Naive thymus-derived CD4-positive, alpha-beta T cell (primary cell): Measurements from ENCODE around the gene HDAC4. TPM values are rescaled to one million over a fixed set of nuclear protein-coding genes. Genes with fewer than 3 reads are reported as not detected.

Experiments
- ATAC-seq: fragments of 150-1000 bp; cut with Tn5 transposase; 2 replicates; pipeline ENCODE4 v1.10.0; 2021; ENCODE audit warnings: mild to moderate bottlenecking, moderate library complexity
- CTCF ChIA-PET: fragments of 350-600 bp; sonication (Branson Sonifier 250); formaldehyde crosslinking; loops from one replicate; lab custom pipeline; 2021; ENCODE audit warnings: antibody characterized with exemption; lab: Charles Lee
- POLR2A ChIA-PET: fragments of 350-600 bp; sonication (Branson Sonifier 250); formaldehyde crosslinking; loops from one replicate; lab custom pipeline; 2021; ENCODE audit warnings: antibody characterized with exemption, inconsistent platforms; lab: Charles Lee
- DNase-seq, 9 donors: peaks; one replicate each; pipeline versions ENCODE4 v3.0.0 to v3.0.0-alpha.2; 2020 to 2022; ENCODE audit warnings: mixed read lengths in 1 of 9
- H3K27ac ChIP-seq: one replicate; pipeline ENCODE4 v1.7.0; 2013; ENCODE audit warnings: mild to moderate bottlenecking, low read depth, low read length, moderate library complexity
- H3K27me3 ChIP-seq, 2 donors: one replicate each; pipeline ENCODE4 v1.7.0; 2013; ENCODE audit warnings: low read length in 2 of 2, mild to moderate bottlenecking in 2 of 2, moderate library complexity in 2 of 2; ENCODE audit not compliant: control insufficient read depth in 2 of 2, insufficient read depth in 2 of 2
- H3K36me3 ChIP-seq, 3 experiments: 1 replicate in 2 of 3; 2 replicates in 1 of 3; pipeline ENCODE4 v1.7.0; 2013; ENCODE audit warnings: low read length in 3 of 3, mild to moderate bottlenecking in 3 of 3, moderate library complexity in 1 of 3; ENCODE audit not compliant: insufficient read depth in 3 of 3, control insufficient read depth in 2 of 3
- H3K4me1 ChIP-seq, 2 donors: one replicate each; pipeline ENCODE4 v1.7.0; 2013; ENCODE audit warnings: low read length in 2 of 2, mild to moderate bottlenecking in 2 of 2, moderate library complexity in 1 of 2; ENCODE audit not compliant: control insufficient read depth in 2 of 2, insufficient read depth in 2 of 2
- H3K4me3 ChIP-seq: 2 replicates; pipeline ENCODE4 v1.7.0; 2013; ENCODE audit warnings: mild to moderate bottlenecking, low read length
- H3K9me3 ChIP-seq, 3 experiments: 1 replicate in 2 of 3; 2 replicates in 1 of 3; pipeline ENCODE4 v1.7.0; 2013; ENCODE audit warnings: low read length in 3 of 3; ENCODE audit not compliant: control insufficient read depth in 2 of 3
- H3K27ac Mint-ChIP-seq, 9 donors: one replicate each; pipeline ENCODE4 v1.8.0; 2020 to 2022; ENCODE audit warnings: mixed read lengths in 9 of 9, mild to moderate bottlenecking in 8 of 9, moderate library complexity in 5 of 9, inconsistent platforms in 2 of 9
- H3K27me3 Mint-ChIP-seq, 5 donors: one replicate each; pipeline ENCODE4 v1.8.0; 2021 to 2022; ENCODE audit warnings: mixed read lengths in 5 of 5, mild to moderate bottlenecking in 1 of 5
- H3K36me3 Mint-ChIP-seq, 5 donors: one replicate each; pipeline ENCODE4 v1.8.0; 2020 to 2022; ENCODE audit warnings: mixed read lengths in 5 of 5, mild to moderate bottlenecking in 3 of 5, inconsistent platforms in 1 of 5
- H3K4me1 Mint-ChIP-seq, 7 donors: one replicate each; pipeline ENCODE4 v1.8.0; 2020 to 2022; ENCODE audit warnings: mixed read lengths in 7 of 7, mild to moderate bottlenecking in 3 of 7, inconsistent platforms in 1 of 7
- H3K4me3 Mint-ChIP-seq, 10 donors: one replicate each; pipeline ENCODE4 v1.8.0; 2020 to 2022; ENCODE audit warnings: mild to moderate bottlenecking in 10 of 10, mixed read lengths in 10 of 10, moderate library complexity in 6 of 10, inconsistent platforms in 2 of 10
- H3K9me3 Mint-ChIP-seq, 11 donors: one replicate each; pipeline ENCODE4 v1.8.0; 2020 to 2022; ENCODE audit warnings: mixed read lengths in 11 of 11, mild to moderate bottlenecking in 4 of 11, inconsistent platforms in 1 of 11, moderate library complexity in 1 of 11
- intact Hi-C, 2 donors: fragments of 100-400 bp; cut with micrococcal nuclease; formaldehyde crosslinking; loops; one replicate each; pipeline ENCODE4 v1.15.1; 2023
- polyA plus RNA-seq, 2 donors: library from polyadenylated mRNA; unstranded; fragments of 300-500 nt; fragmentation: Illumina TruSeq; gene quantifications; one replicate each; pipeline ENCODE4 v1.2.3, GENCODE V29; 2021
- total RNA-seq, 6 experiments: library from RNA in 5 of 6; stranded (reverse) in 5 of 6; gene quantifications; 1 replicate in 5 of 6; 2 replicates in 1 of 6; pipeline ENCODE4 v1.2.3 and lab custom pipeline; 2021 to 2026

HDAC4 gene
- total and polyA plus RNA-seq, 7 experiments from 2014 or later: 7.4 to 101 (median 55.3) TPM

- Mint-ChIP-seq H3K4me3 (no peak overlapping the region), H3K4me1 (peaks cover 0 to 1% (median 0%) of the 10 kb centered on the region in 7 donors), H3K27me3 (no peaks in the 10 kb centered on the region), H3K36me3 (peaks cover 9 to 49% (median 22%) of the 10 kb centered on the region in 5 donors), H3K27ac (no peak overlapping the region), H3K9me3 (peaks cover 0 to 3% (median 0%) of the 10 kb centered on the region in 11 donors)
- peaks cover 0 to 75% (median 13%) of the 10 kb centered on the region in 3 experiments for H3K36me3 ChIP-seq
- intact Hi-C loops: no loop called here
- no peak overlapping the region for H3K27ac ChIP-seq
- ATAC-seq (no peak), DNase-seq (no peak)
- ChIA-PET POLR2A (no interaction called here), CTCF (interaction anchor here (0.6 kb wide), 1 partner anchor 790 kb away, joined by 3 read pairs; no protein-coding TSS in a partner anchor)
- H3K27me3 ChIP-seq: no peaks in the 10 kb centered on the region
- no peak overlapping the region for H3K4me3 ChIP-seq
- peaks cover 0 to 13% (median 0%) of the 10 kb centered on the region in 3 experiments for H3K9me3 ChIP-seq
- no peaks in the 10 kb centered on the region for H3K4me1 ChIP-seq
Measured at GRCh38 chr2:239053801-239054503, 346.9 kb downstream of the HDAC4 start.

DNA sequence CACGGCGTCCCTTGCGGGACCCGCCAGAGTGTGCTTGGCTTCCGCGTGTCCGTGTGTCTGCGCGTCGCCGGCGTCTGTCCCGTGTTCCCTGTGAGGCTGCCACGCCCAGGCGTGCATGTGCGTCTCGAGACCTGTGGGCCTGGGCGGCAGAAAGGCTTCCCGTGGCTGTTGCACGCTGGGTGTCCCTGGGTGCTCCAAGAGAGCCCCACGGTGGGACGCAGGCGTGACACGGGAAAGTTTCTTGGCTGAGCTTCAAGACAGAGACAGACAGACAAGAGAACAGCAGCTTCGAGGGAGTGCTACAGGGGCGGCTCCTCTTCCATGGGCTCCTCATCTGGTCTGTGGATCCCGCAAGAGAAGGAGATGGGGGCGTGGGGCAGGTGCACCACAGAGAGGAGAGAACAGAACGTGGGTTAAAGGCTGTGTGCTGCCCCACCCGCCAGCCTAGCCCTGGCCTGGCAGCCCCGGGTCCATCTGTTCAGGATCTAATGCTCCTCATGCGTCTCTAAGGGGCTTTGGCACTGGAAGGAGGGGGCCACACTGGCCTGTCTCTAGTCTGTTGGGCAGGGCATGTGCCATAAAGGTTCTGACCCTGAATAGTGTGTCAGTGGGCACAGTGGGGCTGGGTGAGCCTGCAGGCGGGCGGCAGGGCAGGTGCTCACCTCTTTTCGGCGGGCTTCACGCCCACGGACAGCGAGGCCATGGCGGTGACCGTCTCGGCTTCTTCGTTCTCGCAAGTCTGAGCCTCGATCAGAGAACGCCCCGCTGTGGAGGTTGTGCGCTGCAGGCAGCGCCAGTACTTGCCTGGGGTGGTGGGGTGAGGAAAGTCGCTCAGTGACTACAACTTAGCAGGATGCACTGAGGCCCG lies 347.8 kb downstream of the HDAC4 start:
- peaks cover 0 to 65% (median 9%) of the 10 kb centered on the region in 3 experiments for H3K36me3 ChIP-seq
- ChIA-PET POLR2A (no interaction called here), CTCF (no interaction called here)
- no peaks in the 10 kb centered on the region for H3K4me1 ChIP-seq
- H3K27me3 Mint-ChIP-seq: no peaks in the 10 kb centered on the region
- peaks cover 0 to 1% (median 0%) of the 10 kb centered on the region in 7 donors for H3K4me1 Mint-ChIP-seq
- H3K27ac Mint-ChIP-seq: no peak overlapping the region
- H3K9me3 ChIP-seq: peaks cover 0 to 8% (median 0%) of the 10 kb centered on the region in 3 experiments
- H3K36me3 Mint-ChIP-seq: peaks cover 9 to 49% (median 28%) of the 10 kb centered on the region in 5 donors
- DNase-seq: no peak
- H3K9me3 Mint-ChIP-seq: peaks cover 0 to 3% (median 0%) of the 10 kb centered on the region in 11 donors
- H3K27ac ChIP-seq: no peak overlapping the region
- no peak for ATAC-seq
- no peak overlapping the region for H3K4me3 ChIP-seq
- no peak overlapping the region for H3K4me3 Mint-ChIP-seq
- H3K27me3 ChIP-seq: no peaks in the 10 kb centered on the region
- intact Hi-C loops: no loop called here

- Histone ChIP-seq H3K27me3 (no peaks in the 10 kb centered on the region), H3K4me3 (no peak overlapping the region), H3K4me1 (no peaks in the 10 kb centered on the region), H3K9me3 (no peaks in the 10 kb centered on the region), H3K36me3 (peaks cover 0 to 57% (median 9%) of the 10 kb centered on the region in 3 experiments), H3K27ac (no peak overlapping the region)
- Mint-ChIP-seq H3K27me3 (no peaks in the 10 kb centered on the region), H3K27ac (no peak overlapping the region), H3K4me1 (peaks cover 0 to 1% (median 0%) of the 10 kb centered on the region in 7 donors), H3K4me3 (no peak overlapping the region), H3K9me3 (peaks cover 0 to 3% (median 0%) of the 10 kb centered on the region in 11 donors), H3K36me3 (peaks cover 9 to 49% (median 29%) of the 10 kb centered on the region in 5 donors)
- DNase-seq: no peak
- CTCF ChIA-PET: no interaction called here
- intact Hi-C loops: no loop called here
- POLR2A ChIA-PET: no interaction called here
- ATAC-seq: no peak
Measured at GRCh38 chr2:239051891-239052445, 348.9 kb downstream of the HDAC4 start.

DNA sequence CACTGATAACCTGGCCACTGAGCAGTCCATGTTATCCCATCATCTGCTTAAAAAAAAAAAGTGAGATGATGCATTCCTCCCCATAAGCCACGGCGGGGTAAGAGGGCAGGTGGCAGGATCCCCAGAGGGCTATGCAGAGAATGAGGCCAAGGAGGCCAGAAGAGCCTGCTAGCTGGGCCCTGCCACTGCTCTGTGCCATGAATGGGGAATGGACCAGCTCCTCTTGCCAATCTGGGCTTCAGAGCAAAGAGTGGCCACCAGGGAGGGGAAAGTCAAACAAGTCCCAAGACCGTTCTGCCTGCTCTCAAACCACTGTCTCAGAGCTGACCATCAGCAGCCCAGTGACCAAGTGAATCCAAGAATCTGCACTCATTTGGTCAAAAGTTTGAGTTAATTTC lies 350.6 kb downstream of the HDAC4 start:
- DNase-seq: no peak
- Mint-ChIP-seq H3K27ac (no peak overlapping the region), H3K4me3 (no peak overlapping the region), H3K27me3 (no peaks in the 10 kb centered on the region), H3K36me3 (peaks cover 7 to 48% (median 29%) of the 10 kb centered on the region in 5 donors), H3K4me1 (peaks cover 0 to 1% (median 0%) of the 10 kb centered on the region in 7 donors), H3K9me3 (peaks cover 0 to 3% (median 0%) of the 10 kb centered on the region in 11 donors)
- peaks cover 0 to 43% (median 9%) of the 10 kb centered on the region in 3 experiments for H3K36me3 ChIP-seq
- no peak overlapping the region for H3K4me3 ChIP-seq
- H3K4me1 ChIP-seq: no peaks in the 10 kb centered on the region
- H3K9me3 ChIP-seq: no peaks in the 10 kb centered on the region
- ChIA-PET POLR2A (no interaction called here), CTCF (no interaction called here)
- intact Hi-C loops: no loop called here
- H3K27me3 ChIP-seq: no peaks in the 10 kb centered on the region
- no peak overlapping the region for H3K27ac ChIP-seq
- ATAC-seq: no peak

- no peak overlapping the region for H3K4me3 ChIP-seq
- H3K27me3 Mint-ChIP-seq: no peaks in the 10 kb centered on the region
- ChIA-PET CTCF (no interaction called here), POLR2A (no interaction called here)
- H3K36me3 Mint-ChIP-seq: peaks cover 3 to 42% (median 23%) of the 10 kb centered on the region in 5 donors
- H3K27ac ChIP-seq: no peak overlapping the region
- no peaks in the 10 kb centered on the region for H3K27me3 ChIP-seq
- H3K27ac Mint-ChIP-seq: no peak overlapping the region
- H3K9me3 Mint-ChIP-seq: peaks cover 0 to 3% (median 0%) of the 10 kb centered on the region in 11 donors
- DNase-seq (no peak), ATAC-seq (no peak)
- H3K36me3 ChIP-seq: peaks cover 0 to 37% (median 9%) of the 10 kb centered on the region in 3 experiments
- intact Hi-C loops: no loop called here
- H3K4me1 Mint-ChIP-seq: peaks cover 0 to 6% (median 0%) of the 10 kb centered on the region in 7 donors
- H3K4me3 Mint-ChIP-seq: no peak overlapping the region
- H3K4me1 ChIP-seq: no peaks in the 10 kb centered on the region
- no peaks in the 10 kb centered on the region for H3K9me3 ChIP-seq
Measured at GRCh38 chr2:239049421-239050251, 351.2 kb downstream of the HDAC4 start.

DNA sequence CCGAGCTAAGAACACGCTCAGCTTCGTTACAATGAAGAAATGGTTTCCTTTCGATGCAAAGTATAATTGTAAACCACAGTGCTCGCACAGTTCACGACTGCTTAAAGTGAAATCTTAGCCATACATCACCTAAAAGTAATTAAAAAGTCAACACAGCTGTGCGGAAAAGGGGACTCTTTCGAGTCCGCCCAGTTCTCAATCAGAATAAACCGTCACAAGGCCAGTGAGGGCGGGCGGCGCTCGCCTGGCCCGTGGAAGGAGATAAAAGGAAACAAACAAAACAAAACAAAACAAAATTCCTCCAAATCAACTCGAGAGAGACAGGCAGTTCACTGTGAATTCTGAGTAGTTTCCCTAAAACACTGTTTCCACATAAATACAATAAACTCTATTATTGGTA lies 352.1 kb downstream of the HDAC4 start:
- H3K4me3 Mint-ChIP-seq: no peak overlapping the region
- H3K9me3 Mint-ChIP-seq: peaks cover 0 to 3% (median 0%) of the 10 kb centered on the region in 11 donors
- H3K4me3 ChIP-seq: no peak overlapping the region
- H3K27me3 ChIP-seq: no peaks in the 10 kb centered on the region
- H3K4me1 Mint-ChIP-seq: peaks cover 0 to 6% (median 0%) of the 10 kb centered on the region in 7 donors
- H3K36me3 ChIP-seq: peaks cover 0 to 28% (median 0%) of the 10 kb centered on the region in 3 experiments
- ChIA-PET CTCF (no interaction called here), POLR2A (no interaction called here)
- peaks cover 3 to 33% (median 21%) of the 10 kb centered on the region in 5 donors for H3K36me3 Mint-ChIP-seq
- H3K9me3 ChIP-seq: no peaks in the 10 kb centered on the region
- no peak overlapping the region for H3K27ac Mint-ChIP-seq
- DNase-seq: no peak
- intact Hi-C loops: no loop called here
- no peak overlapping the region for H3K27ac ChIP-seq
- H3K4me1 ChIP-seq: no peaks in the 10 kb centered on the region
- no peak for ATAC-seq
- H3K27me3 Mint-ChIP-seq: no peaks in the 10 kb centered on the region
